GM13976 (cell line): ENCODE results near the gene COBL.

Source experiments
- DNase-seq: peaks from one replicate; pipeline ENCODE4 v3.0.0; 2012; ENCODE audit warnings: low spot score
- in situ Hi-C: fragments of 300-500 bp; cut with MboI; formaldehyde crosslinking; loops from one replicate; pipeline ENCODE4 v1.12.0; 2022; ENCODE audit warnings: low sequenced_read_pairs, mixed read lengths, inconsistent platforms; ENCODE audit not compliant: unreplicated experiment
- TF ChIP-seq, protein P1 (sequence below): IDR thresholded peaks from 2 replicates; pipeline ENCODE4 v1.5.1; 2012; ENCODE audit warnings: borderline replicate concordance, mild to moderate bottlenecking; ENCODE audit not compliant: insufficient read depth; ENCODE audit errors: extremely low read depth, missing control alignments, control extremely low read depth

COBL gene

DNA sequence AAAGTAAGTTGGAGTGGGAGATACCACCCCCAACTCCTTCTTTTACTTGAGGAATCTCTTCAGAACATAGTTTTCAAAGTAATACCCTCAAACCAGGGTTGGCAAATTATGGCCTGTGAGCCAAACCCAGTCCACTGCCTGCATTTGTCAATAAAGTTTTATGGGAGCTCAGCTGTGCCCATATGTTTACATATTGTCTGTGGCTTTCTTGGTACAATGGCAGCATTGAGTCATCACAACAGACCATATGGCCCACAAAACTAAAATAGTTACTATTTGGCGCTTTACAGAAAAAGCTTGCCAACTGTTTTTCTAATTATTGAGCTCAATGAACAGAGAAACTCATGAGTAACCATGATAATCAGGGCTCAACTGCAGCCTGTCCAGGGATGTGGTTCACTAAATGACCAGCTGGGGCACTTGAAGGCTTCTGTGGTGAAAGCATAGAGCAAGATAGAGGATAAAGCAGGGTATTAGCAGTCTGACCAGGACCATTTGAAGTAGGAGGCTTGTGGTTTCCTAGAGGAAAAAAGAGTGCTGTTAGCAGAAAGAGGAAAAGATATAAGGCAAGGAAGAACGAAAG lies 337.9 kb downstream of the COBL start:
- no peak for DNase-seq
- TF ChIP-seq, protein P1, sequence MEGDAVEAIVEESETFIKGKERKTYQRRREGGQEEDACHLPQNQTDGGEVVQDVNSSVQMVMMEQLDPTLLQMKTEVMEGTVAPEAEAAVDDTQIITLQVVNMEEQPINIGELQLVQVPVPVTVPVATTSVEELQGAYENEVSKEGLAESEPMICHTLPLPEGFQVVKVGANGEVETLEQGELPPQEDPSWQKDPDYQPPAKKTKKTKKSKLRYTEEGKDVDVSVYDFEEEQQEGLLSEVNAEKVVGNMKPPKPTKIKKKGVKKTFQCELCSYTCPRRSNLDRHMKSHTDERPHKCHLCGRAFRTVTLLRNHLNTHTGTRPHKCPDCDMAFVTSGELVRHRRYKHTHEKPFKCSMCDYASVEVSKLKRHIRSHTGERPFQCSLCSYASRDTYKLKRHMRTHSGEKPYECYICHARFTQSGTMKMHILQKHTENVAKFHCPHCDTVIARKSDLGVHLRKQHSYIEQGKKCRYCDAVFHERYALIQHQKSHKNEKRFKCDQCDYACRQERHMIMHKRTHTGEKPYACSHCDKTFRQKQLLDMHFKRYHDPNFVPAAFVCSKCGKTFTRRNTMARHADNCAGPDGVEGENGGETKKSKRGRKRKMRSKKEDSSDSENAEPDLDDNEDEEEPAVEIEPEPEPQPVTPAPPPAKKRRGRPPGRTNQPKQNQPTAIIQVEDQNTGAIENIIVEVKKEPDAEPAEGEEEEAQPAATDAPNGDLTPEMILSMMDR = no peak
- in situ Hi-C loops = no loop called here

DNA sequence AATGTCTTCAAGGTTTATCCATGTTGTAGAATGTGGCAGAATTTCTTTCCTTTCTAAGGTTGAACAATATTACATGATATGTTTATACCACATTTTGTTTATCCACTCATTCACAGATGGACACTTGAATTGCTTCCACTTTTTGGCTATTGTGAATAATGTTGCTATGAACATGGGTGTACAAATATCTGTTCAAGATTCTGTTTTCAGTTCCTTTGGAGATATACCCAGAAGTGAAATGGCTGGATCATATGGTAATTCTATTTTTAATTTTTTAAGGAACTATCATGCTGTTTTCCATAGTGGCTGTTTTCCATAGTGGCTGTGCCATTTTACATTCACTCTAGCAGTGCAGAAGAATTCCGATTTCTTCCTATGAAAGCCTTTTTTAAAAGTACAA lies 339.2 kb downstream of the COBL start:
- in situ Hi-C loops = no loop called here
- TF ChIP-seq, protein P1 = no peak

DNA sequence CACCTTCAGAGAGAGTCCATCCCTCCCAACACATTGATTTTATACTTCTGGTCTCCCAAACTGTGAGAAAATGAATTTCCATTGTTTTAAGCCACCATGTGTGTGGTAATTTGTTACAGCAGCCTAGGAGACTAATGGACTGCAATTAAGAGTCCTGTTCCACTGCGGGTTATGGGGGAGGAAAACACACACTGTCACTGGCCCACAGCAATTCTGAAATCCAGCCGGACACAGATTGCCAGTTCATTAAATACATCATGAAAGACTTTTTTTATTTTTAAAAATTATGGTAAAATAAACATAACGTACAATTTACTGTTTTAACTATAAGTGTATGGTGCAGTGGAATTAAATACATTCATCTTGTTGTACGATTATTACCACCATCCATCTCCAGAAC lies 340.5 kb downstream of the COBL start:
- TF ChIP-seq, protein P1 = no peak
- DNase-seq = no peak
- in situ Hi-C loops = no loop called here

More for the DNA sequence above, 339.2 kb downstream of the COBL start:
- no peak for DNase-seq

DNA sequence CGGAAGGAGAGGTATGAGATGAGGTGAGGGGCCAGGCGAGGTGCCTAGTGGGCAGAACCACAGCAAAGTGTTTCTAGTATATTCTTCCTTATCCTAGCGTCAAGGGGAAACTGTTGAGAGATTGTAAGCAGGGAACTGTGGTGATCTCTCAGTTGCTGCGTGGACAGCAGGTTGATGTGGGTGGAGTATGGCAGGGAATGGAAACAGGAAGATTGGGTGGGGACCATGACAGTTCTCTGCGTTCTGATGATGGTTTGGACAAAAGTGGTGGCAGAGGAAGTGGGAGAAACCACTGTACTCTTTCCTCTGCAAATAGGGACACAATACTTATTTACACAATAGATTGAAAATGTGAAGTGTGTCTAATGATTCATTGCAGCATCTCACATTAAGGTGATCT lies 342.4 kb downstream of the COBL start:
- TF ChIP-seq, protein P1 = no peak
- in situ Hi-C loops = no loop called here
- no peak for DNase-seq

DNA sequence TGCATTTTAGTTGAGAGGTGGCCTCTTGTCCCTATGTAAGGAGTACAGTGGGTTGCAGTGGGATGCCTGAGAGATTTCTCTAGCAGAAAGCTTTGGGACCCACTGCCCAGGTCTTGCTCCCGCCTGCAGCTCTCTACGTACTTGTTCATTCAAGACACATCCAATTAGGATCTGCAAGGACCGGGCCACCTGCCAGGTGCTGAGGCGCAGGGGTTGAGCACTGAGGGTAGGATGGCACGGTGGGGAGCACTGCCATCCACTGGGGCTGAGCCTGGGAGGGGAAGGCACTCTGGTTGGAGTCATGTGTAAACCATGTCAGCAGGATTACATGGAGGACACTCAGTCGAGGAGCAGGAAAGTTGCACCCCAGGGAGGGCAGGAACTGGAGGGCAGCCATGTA lies 342.8 kb downstream of the COBL start:
- DNase-seq = no peak
- TF ChIP-seq, protein P1 = no peak
- in situ Hi-C loops = no loop called here

DNA sequence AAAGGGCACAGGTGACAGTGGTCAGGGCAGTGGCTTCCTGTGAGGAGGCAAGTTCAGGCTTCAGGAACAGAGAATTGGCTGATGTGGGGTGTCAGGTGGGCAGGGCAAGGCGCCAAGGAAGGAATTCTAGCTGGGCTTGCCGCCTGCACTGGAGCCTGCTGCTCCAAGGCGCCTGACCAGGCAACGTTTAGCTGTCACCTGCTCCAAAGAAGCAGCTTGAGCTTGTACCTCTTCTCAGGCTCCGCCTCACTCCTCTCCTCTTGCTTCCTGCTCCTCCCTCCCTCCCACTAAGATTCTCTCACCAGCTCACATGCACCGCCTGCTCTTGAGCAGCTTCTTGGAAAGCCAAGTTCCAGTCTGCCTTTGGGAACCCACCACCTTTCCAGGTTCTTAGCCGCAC lies 346.5 kb downstream of the COBL start:
- no peak for DNase-seq
- TF ChIP-seq, protein P1 = no peak
- in situ Hi-C loops = no loop called here
